Panc1 (cell line): Measurements from ENCODE around the gene ARMC3. TPM values are rescaled to one million over a fixed set of nuclear protein-coding genes. Genes with fewer than 3 reads are reported as not detected.
"Not testable (repeated sequence)": the region's sequence is repeated elsewhere in the genome, so short reads cannot be mapped to it uniquely, and the experiment has no call there.

Experiments
- ATAC-seq: fragments of 200-7000 bp; cut with Tn5 transposase; 2 replicates; pipeline ENCODE4 v1.9.1; 2020; ENCODE audit warnings: mild to moderate bottlenecking, moderate library complexity
- BruUV-seq: library from RNA; stranded (reverse); fragments of 400-500 nt; replicated peaks from 2 replicates; lab custom pipeline; 2021; lab: Mats Ljungman, UMichigan
- CTCF ChIA-PET: fragments of 300-600 bp; sonication (Branson Sonifier 250); formaldehyde crosslinking; loops from one replicate; lab custom pipeline; 2022; ENCODE audit warnings: antibody characterized with exemption; lab: Charles Lee
- POLR2A ChIA-PET: fragments of 300-600 bp; sonication (Branson Sonifier 250); formaldehyde crosslinking; loops from one replicate; lab custom pipeline; 2022; ENCODE audit warnings: antibody characterized with exemption; lab: Charles Lee
- DNase-seq: peaks from one replicate; pipeline ENCODE4 v3.0.0-alpha.2; 2010; ENCODE audit warnings: low read depth, low spot score
- H3K27ac ChIP-seq: 2 replicates; pipeline ENCODE4 v1.5.1; 2011; ENCODE audit warnings: mild to moderate bottlenecking, low read length, inconsistent platforms
- H3K27me3 ChIP-seq: fragments of 200-500 bp; sonication (Bioruptor generic); 2 replicates; pipeline ENCODE4 v1.6.0; 2014; ENCODE audit warnings: low read length, inconsistent platforms; ENCODE audit not compliant: control insufficient read depth, insufficient read depth
- H3K36me3 ChIP-seq: fragments of 200-500 bp; sonication (Bioruptor generic); 2 replicates; pipeline ENCODE4 v1.5.1; 2014; ENCODE audit warnings: inconsistent platforms, mild to moderate bottlenecking, low read length, moderate library complexity; ENCODE audit not compliant: control insufficient read depth, insufficient read depth
- H3K4me1 ChIP-seq: 2 replicates; pipeline ENCODE4 v1.5.1; 2011; ENCODE audit warnings: inconsistent platforms, mild to moderate bottlenecking, low read length, moderate library complexity; ENCODE audit not compliant: control insufficient read depth, insufficient read depth
- H3K4me3 ChIP-seq, 2 experiments: 2 replicates each; pipeline ENCODE4 v1.5.1; 2011 to 2012; ENCODE audit warnings: low read depth in 2 of 2, low read length in 2 of 2, mild to moderate bottlenecking in 2 of 2, inconsistent platforms in 1 of 2, moderate library complexity in 1 of 2
- H3K9me3 ChIP-seq: fragments of 200-500 bp; sonication (Bioruptor generic); 2 replicates; pipeline ENCODE4 v1.5.1; 2014; ENCODE audit warnings: low read depth, mild to moderate bottlenecking, inconsistent platforms, low read length, moderate library complexity; ENCODE audit not compliant: control insufficient read depth, insufficient read depth
- POLR2AphosphoS5 ChIP-seq: IDR thresholded peaks from 2 replicates; pipeline ENCODE4 v1.6.1; 2012; ENCODE audit warnings: mild to moderate bottlenecking, low read depth, low read length, moderate library complexity
- REST ChIP-seq, 2 experiments: IDR thresholded peaks; 2 replicates each; pipeline ENCODE4 v1.6.1; 2011 to 2012; ENCODE audit warnings: low read depth in 2 of 2, control low read depth in 1 of 2, low read length in 1 of 2, mild to moderate bottlenecking in 1 of 2, moderate library complexity in 1 of 2; ENCODE audit not compliant: insufficient read depth in 1 of 2
- SIN3A ChIP-seq: IDR thresholded peaks from 2 replicates; pipeline ENCODE4 v1.6.1; 2012; ENCODE audit warnings: low read depth, mild to moderate bottlenecking, low read length, moderate library complexity, borderline replicate concordance; ENCODE audit not compliant: insufficient read depth
- TCF7L2 ChIP-seq: IDR thresholded peaks from 2 replicates; pipeline ENCODE4 v1.6.1; 2011; ENCODE audit warnings: mild to moderate bottlenecking, low read depth, low read length, inconsistent platforms
- in situ Hi-C: cut with HindIII; loops from 2 replicates; pipeline ENCODE4 v1.10.0; 2016; ENCODE audit warnings: low sequenced_read_pairs, low pct_unique_long_range_greater_than_20kb
- intact Hi-C: fragments of 100-400 bp; cut with micrococcal nuclease; formaldehyde crosslinking; loops from one replicate; pipeline ENCODE4 v1.10.0; 2022; ENCODE audit not compliant: unreplicated experiment
- total RNA-seq: library from RNA; stranded (reverse); gene quantifications from one replicate; pipeline ENCODE4 v1.2.1, GENCODE V29; 2021; ENCODE audit not compliant: unreplicated experiment
- TF ChIP-seq, protein P1 (sequence below): fragments of 450-650 bp; IDR thresholded peaks from 2 replicates; pipeline ENCODE4 v1.5.1; 2017; ENCODE audit warnings: mild to moderate bottlenecking

The ARMC3 gene
- total RNA-seq, 1 experiment from 2014 or later, result 1.0 TPM

GRCh38 chr10:22906767-22907166 is 21.1 kb upstream of the ARMC3 start:
- Histone ChIP-seq H3K4me3 (no peak overlapping the region), H3K36me3 (no peaks in the 10 kb centered on the region), H3K4me1 (no peaks in the 10 kb centered on the region), H3K27ac (no peak overlapping the region), H3K9me3 (no peaks in the 10 kb centered on the region), H3K27me3 (no peaks in the 10 kb centered on the region)
- DNase-seq (no peak), ATAC-seq (no peak)
- ChIA-PET CTCF (no interaction called here), POLR2A (no interaction called here)
- in situ Hi-C loops (no loop called here), intact Hi-C loops (no loop called here)
- no TSS peak for BruUV-seq
- no peak for TF ChIP-seq TCF7L2
- TF ChIP-seq SIN3A, result no peak
- TF ChIP-seq POLR2AphosphoS5, result no peak

- H3K36me3 ChIP-seq, result no peaks in the 10 kb centered on the region
- DNase-seq (no peak), ATAC-seq (no peak)
- no peak overlapping the region for H3K4me3 ChIP-seq
- no peaks in the 10 kb centered on the region for H3K9me3 ChIP-seq
- no peaks in the 10 kb centered on the region for H3K4me1 ChIP-seq
- in situ Hi-C loops (no loop called here), intact Hi-C loops (no loop called here)
- no peaks in the 10 kb centered on the region for H3K27me3 ChIP-seq
- CTCF ChIA-PET, result no interaction called here
- TF ChIP-seq, protein P1, sequence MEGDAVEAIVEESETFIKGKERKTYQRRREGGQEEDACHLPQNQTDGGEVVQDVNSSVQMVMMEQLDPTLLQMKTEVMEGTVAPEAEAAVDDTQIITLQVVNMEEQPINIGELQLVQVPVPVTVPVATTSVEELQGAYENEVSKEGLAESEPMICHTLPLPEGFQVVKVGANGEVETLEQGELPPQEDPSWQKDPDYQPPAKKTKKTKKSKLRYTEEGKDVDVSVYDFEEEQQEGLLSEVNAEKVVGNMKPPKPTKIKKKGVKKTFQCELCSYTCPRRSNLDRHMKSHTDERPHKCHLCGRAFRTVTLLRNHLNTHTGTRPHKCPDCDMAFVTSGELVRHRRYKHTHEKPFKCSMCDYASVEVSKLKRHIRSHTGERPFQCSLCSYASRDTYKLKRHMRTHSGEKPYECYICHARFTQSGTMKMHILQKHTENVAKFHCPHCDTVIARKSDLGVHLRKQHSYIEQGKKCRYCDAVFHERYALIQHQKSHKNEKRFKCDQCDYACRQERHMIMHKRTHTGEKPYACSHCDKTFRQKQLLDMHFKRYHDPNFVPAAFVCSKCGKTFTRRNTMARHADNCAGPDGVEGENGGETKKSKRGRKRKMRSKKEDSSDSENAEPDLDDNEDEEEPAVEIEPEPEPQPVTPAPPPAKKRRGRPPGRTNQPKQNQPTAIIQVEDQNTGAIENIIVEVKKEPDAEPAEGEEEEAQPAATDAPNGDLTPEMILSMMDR, result no peak
- no peak for TF ChIP-seq SIN3A
- TF ChIP-seq TCF7L2, result no peak
- no peak for TF ChIP-seq POLR2AphosphoS5
- no peak for TF ChIP-seq REST (IDR thresholded peaks at IDR 0.05; ENCODE audit: insufficient read depth in 1 of 2, low read depth in 2 of 2, low read length in 1 of 2)
- no TSS peak for BruUV-seq
- POLR2A ChIA-PET, result no interaction called here
- no peak overlapping the region for H3K27ac ChIP-seq
These were observed 19.0 kb upstream of the ARMC3 start for GRCh38 chr10:22908837-22909236.

DNA sequence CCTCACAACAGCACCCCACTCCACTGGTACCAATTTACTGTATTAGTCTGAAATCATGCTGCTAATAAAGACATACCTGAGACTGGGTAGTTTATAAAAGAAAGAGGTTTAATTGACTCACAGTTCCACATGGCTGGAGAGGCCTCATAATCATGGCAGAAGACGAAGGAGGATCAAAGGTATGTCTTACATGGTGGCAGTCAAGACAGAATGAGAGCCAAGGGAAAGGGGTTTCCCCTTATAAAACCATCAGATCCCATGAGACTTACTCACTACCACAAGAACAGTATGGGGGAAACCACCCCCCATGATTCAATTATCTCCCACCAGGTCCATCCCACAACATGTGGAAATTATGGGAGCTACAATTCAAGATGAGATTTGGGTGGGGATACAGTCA is 18.2 kb upstream of the ARMC3 start:
- H3K27ac ChIP-seq, H3K4me3 ChIP-seq, in situ Hi-C loops, POLR2A ChIA-PET, intact Hi-C loops, H3K4me1 ChIP-seq, BruUV-seq, H3K27me3 ChIP-seq, H3K36me3 ChIP-seq, DNase-seq, H3K9me3 ChIP-seq, CTCF ChIA-PET, ATAC-seq: not testable (repeated sequence)
